ENCODE results near the gene GRAMD2B. TPM values are rescaled to one million over a fixed set of nuclear protein-coding genes. Genes with fewer than 3 reads are reported as not detected.
"Not testable (repeated sequence)": the region's sequence is repeated elsewhere in the genome, so short reads cannot be mapped to it uniquely, and the experiment has no call there.

The GRAMD2B gene
- total RNA-seq, 1 donor from 2014 or later, result 7.1 TPM

DNA sequence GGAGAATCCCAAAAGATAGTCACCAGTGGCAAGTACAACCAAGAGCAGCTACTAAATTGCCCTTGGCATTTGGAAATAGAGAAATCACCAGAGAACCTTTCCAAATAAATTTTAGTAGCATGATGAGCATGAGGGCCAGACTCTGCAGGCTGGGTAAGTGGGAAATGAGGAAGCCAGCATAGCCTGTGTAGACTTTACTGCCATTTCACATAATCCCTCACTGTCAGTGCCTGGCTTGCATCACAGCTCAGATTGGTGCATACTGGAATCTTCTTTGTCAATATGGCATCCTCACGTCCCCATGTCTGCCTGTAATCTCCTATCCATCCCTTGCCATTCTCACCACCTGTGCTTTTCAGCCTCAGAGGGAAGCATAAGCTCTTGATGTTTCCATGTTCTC, 14.5 kb downstream of the GRAMD2B start:
- Mint-ChIP-seq H3K27ac (ENCODE audit: unreplicated experiment) (no peak overlapping the region), H3K4me3 (no peak overlapping the region)
- DNase-seq (ENCODE audit: low read depth, low spot score), result no peak

DNA sequence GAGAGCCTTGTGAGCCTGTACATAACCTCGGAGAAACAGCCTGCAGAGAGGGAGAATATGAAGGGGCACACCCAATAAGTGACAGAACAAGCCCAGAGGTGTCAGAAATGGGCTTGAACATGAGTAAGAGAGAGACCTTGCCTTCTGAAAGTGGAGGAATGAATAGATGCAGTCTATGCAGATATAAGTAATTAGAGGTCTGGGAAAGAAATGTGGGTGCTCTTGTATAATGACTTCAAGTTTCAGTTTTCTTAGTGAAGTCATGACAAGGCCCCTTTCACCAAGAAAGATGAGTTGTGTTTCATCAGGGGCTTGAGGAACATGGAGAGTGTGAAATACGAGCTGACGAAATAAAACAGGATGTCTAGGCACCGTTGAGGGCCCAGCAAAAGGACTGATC, 15.1 kb downstream of the GRAMD2B start:
- Mint-ChIP-seq H3K4me3 (no peak overlapping the region), H3K9me3 (peaks cover 3% of the 10 kb centered on the region), H3K27me3 (ENCODE audit: low read depth) (no peaks in the 10 kb centered on the region), H3K4me1 (peaks cover 8% of the 10 kb centered on the region), H3K36me3 (ENCODE audit: low read depth) (peaks cover 18% of the 10 kb centered on the region), H3K27ac (ENCODE audit: unreplicated experiment) (no peak overlapping the region)
- TF ChIP-seq, protein P1, sequence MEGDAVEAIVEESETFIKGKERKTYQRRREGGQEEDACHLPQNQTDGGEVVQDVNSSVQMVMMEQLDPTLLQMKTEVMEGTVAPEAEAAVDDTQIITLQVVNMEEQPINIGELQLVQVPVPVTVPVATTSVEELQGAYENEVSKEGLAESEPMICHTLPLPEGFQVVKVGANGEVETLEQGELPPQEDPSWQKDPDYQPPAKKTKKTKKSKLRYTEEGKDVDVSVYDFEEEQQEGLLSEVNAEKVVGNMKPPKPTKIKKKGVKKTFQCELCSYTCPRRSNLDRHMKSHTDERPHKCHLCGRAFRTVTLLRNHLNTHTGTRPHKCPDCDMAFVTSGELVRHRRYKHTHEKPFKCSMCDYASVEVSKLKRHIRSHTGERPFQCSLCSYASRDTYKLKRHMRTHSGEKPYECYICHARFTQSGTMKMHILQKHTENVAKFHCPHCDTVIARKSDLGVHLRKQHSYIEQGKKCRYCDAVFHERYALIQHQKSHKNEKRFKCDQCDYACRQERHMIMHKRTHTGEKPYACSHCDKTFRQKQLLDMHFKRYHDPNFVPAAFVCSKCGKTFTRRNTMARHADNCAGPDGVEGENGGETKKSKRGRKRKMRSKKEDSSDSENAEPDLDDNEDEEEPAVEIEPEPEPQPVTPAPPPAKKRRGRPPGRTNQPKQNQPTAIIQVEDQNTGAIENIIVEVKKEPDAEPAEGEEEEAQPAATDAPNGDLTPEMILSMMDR (conservative IDR thresholded peaks at IDR 0.05), result no peak
- no peak for DNase-seq (ENCODE audit: low read depth, low spot score)

More for the DNA sequence above, 14.5 kb downstream of the GRAMD2B start:
- H3K4me1 Mint-ChIP-seq, result peaks cover 4% of the 10 kb centered on the region
- peaks cover 3% of the 10 kb centered on the region for H3K9me3 Mint-ChIP-seq
- peaks cover 17% of the 10 kb centered on the region for H3K36me3 Mint-ChIP-seq (ENCODE audit: low read depth)
- no peaks in the 10 kb centered on the region for H3K27me3 Mint-ChIP-seq (ENCODE audit: low read depth)
- TF ChIP-seq, protein P1 (conservative IDR thresholded peaks at IDR 0.05), result no peak

DNA sequence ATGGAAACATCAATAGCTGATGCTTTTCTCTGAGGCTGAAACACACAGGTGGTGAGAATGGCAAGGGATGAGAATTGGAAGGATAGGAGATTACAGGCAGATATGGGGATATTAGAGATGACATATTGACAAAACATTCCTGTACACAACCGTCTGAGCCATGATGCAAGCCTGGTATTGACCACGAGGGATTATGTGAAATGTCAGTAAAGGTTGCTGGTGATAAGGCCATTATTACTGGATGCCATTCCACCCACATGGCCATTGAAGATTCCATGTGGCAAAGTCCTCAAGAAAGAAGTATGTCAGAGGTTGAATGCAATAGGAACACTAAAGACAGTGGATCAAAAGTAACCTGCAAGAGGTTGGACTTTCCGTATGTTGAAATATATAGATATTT, 15.7 kb downstream of the GRAMD2B start:
- TF ChIP-seq, protein P1 (conservative IDR thresholded peaks at IDR 0.05), result no peak
- peaks cover 13% of the 10 kb centered on the region for H3K4me1 Mint-ChIP-seq
- H3K27me3 Mint-ChIP-seq (ENCODE audit: low read depth), result no peaks in the 10 kb centered on the region
- H3K27ac Mint-ChIP-seq (ENCODE audit: unreplicated experiment), result no peak overlapping the region
- H3K4me3 Mint-ChIP-seq, result no peak overlapping the region
- peaks cover 18% of the 10 kb centered on the region for H3K36me3 Mint-ChIP-seq (ENCODE audit: low read depth)
- peaks cover 3% of the 10 kb centered on the region for H3K9me3 Mint-ChIP-seq
- no peak for DNase-seq (ENCODE audit: low read depth, low spot score)

DNA sequence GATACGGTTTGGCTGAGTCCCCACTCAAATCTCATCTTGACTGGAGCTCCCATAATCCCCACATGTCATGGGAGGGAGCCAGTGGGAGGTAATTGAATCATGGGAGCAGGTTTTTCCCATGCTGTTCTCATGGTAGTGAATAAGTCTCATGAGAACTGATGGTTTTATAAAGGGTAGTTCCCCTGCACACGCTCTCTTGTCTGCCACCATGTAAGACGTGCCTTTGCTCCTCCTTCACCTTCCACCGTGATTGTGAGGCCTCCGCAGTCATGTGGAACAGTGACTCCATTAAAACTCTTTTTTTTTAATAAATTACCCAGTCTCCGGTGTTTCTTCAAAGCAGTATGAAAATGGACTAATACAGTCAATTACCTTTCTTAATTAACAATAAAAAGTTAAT, 16.5 kb downstream of the GRAMD2B start:
- DNase-seq (ENCODE audit: low read depth, low spot score); H3K27ac Mint-ChIP-seq (ENCODE audit: unreplicated experiment); H3K4me3 Mint-ChIP-seq; H3K9me3 Mint-ChIP-seq; H3K27me3 Mint-ChIP-seq (ENCODE audit: low read depth): not testable (repeated sequence)
- H3K4me1 Mint-ChIP-seq, result peaks cover 21% of the 10 kb centered on the region
- H3K36me3 Mint-ChIP-seq (ENCODE audit: low read depth), result peaks cover 20% of the 10 kb centered on the region

DNA sequence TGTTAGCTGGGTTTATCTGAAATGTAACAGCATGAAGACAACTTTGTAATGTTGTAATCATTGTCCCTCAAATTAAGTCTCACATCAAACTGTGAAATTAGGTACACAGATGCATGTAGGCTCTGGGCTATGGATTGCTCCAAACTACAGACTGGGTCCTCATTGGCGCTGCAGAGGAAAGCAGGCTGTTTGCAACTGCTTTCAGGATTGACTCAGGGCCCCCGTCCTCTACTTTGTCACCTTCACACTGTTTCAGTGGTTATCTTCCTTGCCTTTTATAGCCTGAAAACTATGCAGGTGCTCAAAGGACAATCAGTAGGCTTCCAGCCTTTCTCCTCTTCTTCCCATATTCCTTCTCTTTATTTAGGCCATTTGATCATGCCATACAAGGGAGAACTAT, 18.0 kb downstream of the GRAMD2B start:
- TF ChIP-seq, protein P1 (conservative IDR thresholded peaks at IDR 0.05), result no peak
- Mint-ChIP-seq H3K36me3 (ENCODE audit: low read depth) (peaks cover 20% of the 10 kb centered on the region), H3K27me3 (ENCODE audit: low read depth) (no peaks in the 10 kb centered on the region), H3K4me3 (no peak overlapping the region), H3K27ac (ENCODE audit: unreplicated experiment) (no peak overlapping the region), H3K9me3 (peaks cover 9% of the 10 kb centered on the region), H3K4me1 (peaks cover 19% of the 10 kb centered on the region)
- no peak for DNase-seq (ENCODE audit: low read depth, low spot score)

DNA sequence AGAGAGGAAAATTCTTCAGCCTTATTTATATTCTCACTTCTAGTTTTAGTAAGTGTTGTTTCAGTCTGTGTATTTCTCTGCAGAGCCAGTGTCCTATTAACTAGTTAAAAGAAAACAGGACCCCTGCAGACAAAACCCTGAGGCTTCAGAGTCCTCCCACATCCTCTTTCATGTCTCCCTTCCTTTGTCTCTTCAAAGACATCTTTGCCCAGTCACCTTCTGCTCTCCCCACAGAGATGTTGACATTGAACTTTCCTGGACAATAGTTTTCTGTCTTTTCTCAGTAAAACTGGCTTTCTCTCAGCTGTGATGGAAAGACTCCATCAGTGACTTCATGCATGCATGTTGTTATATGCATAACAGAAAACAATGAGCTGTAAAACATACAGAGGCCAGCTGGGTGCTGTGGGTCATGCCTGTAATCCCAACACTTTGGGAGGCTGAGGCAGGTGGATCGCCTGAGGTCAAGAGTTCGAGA, 20.2 kb downstream of the GRAMD2B start:
- peaks cover 9% of the 10 kb centered on the region for H3K9me3 Mint-ChIP-seq
- no peaks in the 10 kb centered on the region for H3K27me3 Mint-ChIP-seq (ENCODE audit: low read depth)
- DNase-seq (ENCODE audit: low read depth, low spot score), result no peak
- peaks cover 12% of the 10 kb centered on the region for H3K36me3 Mint-ChIP-seq (ENCODE audit: low read depth)
- H3K4me1 Mint-ChIP-seq, result peaks cover 19% of the 10 kb centered on the region
- H3K27ac Mint-ChIP-seq (ENCODE audit: unreplicated experiment), result no peak overlapping the region
- no peak overlapping the region for H3K4me3 Mint-ChIP-seq
- TF ChIP-seq, protein P1 (conservative IDR thresholded peaks at IDR 0.05), result no peak

Data from neural crest cell (in vitro differentiated cells).